Gastroesophageal sphincter (tissue), 4 donors: Measurements from ENCODE around the gene PTPRN2. TPM values are rescaled to one million over a fixed set of nuclear protein-coding genes. Genes with fewer than 3 reads are reported as not detected.

ENCODE experiments used
- ATAC-seq: fragments of 150-250 bp; one replicate; pipeline ENCODE4 v1.9.1; 2016; ENCODE audit warnings: mild to moderate bottlenecking, moderate library complexity
- H3K27ac ChIP-seq, 4 donors: fragments of 200-600 bp; sonication (generic) in 3 of 4; 1 replicate in 3 of 4; 2 replicates in 1 of 4; pipeline ENCODE4 v1.5.1; 2016 to 2019
- H3K27me3 ChIP-seq: fragments of 200-600 bp; sonication (generic); one replicate; pipeline ENCODE4 v1.5.1; 2019
- H3K36me3 ChIP-seq, 2 donors: fragments of 200-600 bp; sonication (generic); one replicate each; pipeline ENCODE4 v1.5.1; 2019; ENCODE audit warnings: control low read depth in 1 of 2
- H3K4me1 ChIP-seq, 3 donors: fragments of 200-600 bp; sonication (generic); 1 replicate in 2 of 3; 2 replicates in 1 of 3; pipeline ENCODE4 v1.5.1; 2016 to 2019; ENCODE audit warnings: control low read depth in 2 of 3
- H3K4me3 ChIP-seq, 2 donors: fragments of 200-600 bp; sonication (generic); one replicate each; pipeline ENCODE4 v1.5.1; 2019; ENCODE audit warnings: mild to moderate bottlenecking in 1 of 2, moderate library complexity in 1 of 2
- H3K9me3 ChIP-seq, 3 donors: fragments of 200-600 bp; sonication (generic); one replicate each; pipeline ENCODE4 v1.5.1; 2017 to 2019; ENCODE audit warnings: control low read depth in 2 of 3
- CTCF ChIP-seq, 4 experiments: fragments of 200-600 bp in 2 of 4; fragments of 450-650 bp in 2 of 4; sonication (generic) in 1 of 4; IDR thresholded peaks; one replicate each; pipeline ENCODE4 v1.5.1; 2017 to 2019; ENCODE audit warnings: antibody characterized with exemption in 4 of 4, mild to moderate bottlenecking in 2 of 4, moderate library complexity in 2 of 4
- EP300 ChIP-seq: sonication (generic); formaldehyde crosslinking; IDR thresholded peaks from one replicate; pipeline ENCODE4 v1.6.1; 2017; ENCODE audit warnings: antibody characterized with exemption, mild to moderate bottlenecking
- POLR2A ChIP-seq, 2 donors: fragments of 450-650 bp; IDR thresholded peaks; one replicate each; pipeline ENCODE4 v1.6.1; 2017; ENCODE audit warnings: antibody characterized with exemption in 2 of 2, mild to moderate bottlenecking in 2 of 2, moderate library complexity in 1 of 2
- POLR2AphosphoS5 ChIP-seq: sonication (generic); formaldehyde crosslinking; IDR thresholded peaks from one replicate; pipeline ENCODE4 v1.6.1; 2017; ENCODE audit warnings: antibody characterized with exemption
- WGBS, 2 donors: methylation state at CpG; one replicate each; pipeline ENCODE4 v1.1.5; 2018; ENCODE audit warnings: low coverage in 1 of 2; 5-methylcytosine and 5-hydroxymethylcytosine counted together
- total RNA-seq, 4 donors: library from RNA; depleted of rRNA; stranded (reverse); fragments of >200 nt; gene quantifications; one replicate each; pipeline ENCODE4 v1.1.0, GENCODE V29; 2016

Gene PTPRN2
- total RNA-seq, 4 donors from 2014 or later = 1.7 to 4.7 (median 3.3) TPM

GRCh38 chr7:157625973-157626742, 961.5 kb downstream of the PTPRN2 start:
- H3K4me3 ChIP-seq = no peak overlapping the region
- H3K27ac ChIP-seq = no peak overlapping the region
- ATAC-seq = no peak
- peaks cover 17% of the 10 kb centered on the region for H3K27me3 ChIP-seq
- no peaks in the 10 kb centered on the region for H3K4me1 ChIP-seq
- no peaks in the 10 kb centered on the region for H3K9me3 ChIP-seq
- TF ChIP-seq POLR2A (IDR thresholded peaks at IDR 0.05) = no peak
- no peak for TF ChIP-seq POLR2AphosphoS5
- no peak for TF ChIP-seq EP300
- TF ChIP-seq CTCF (IDR thresholded peaks at IDR 0.05) = no peak
- H3K36me3 ChIP-seq = no peaks in the 10 kb centered on the region
- WGBS, 2 donors = 73 to 76% methylated on average over 6 to 11 of the region's 11 CpGs

GRCh38 chr7:157623556-157623955, 964.1 kb downstream of the PTPRN2 start:
- no peaks in the 10 kb centered on the region for H3K36me3 ChIP-seq
- H3K9me3 ChIP-seq = no peaks in the 10 kb centered on the region
- no peak overlapping the region for H3K27ac ChIP-seq
- WGBS, 2 donors = 58 to 85% methylated on average over 7 of the region's 7 CpGs
- no peak for TF ChIP-seq EP300
- TF ChIP-seq CTCF (IDR thresholded peaks at IDR 0.05) = no peak
- TF ChIP-seq POLR2A (IDR thresholded peaks at IDR 0.05) = no peak
- no peak for TF ChIP-seq POLR2AphosphoS5
- H3K4me1 ChIP-seq = no peaks in the 10 kb centered on the region
- no peak overlapping the region for H3K4me3 ChIP-seq
- no peak for ATAC-seq
- peaks cover 9% of the 10 kb centered on the region for H3K27me3 ChIP-seq

GRCh38 chr7:157622408-157623205, 965.0 kb downstream of the PTPRN2 start:
- no peak overlapping the region for H3K4me3 ChIP-seq
- WGBS, 2 donors = 70 to 86% methylated on average over 2 to 9 of the region's 28 CpGs
- H3K36me3 ChIP-seq = no peaks in the 10 kb centered on the region
- no peak overlapping the region for H3K27ac ChIP-seq
- peaks cover 9% of the 10 kb centered on the region for H3K27me3 ChIP-seq
- H3K4me1 ChIP-seq = no peaks in the 10 kb centered on the region
- ATAC-seq = no peak
- H3K9me3 ChIP-seq = no peaks in the 10 kb centered on the region
- TF ChIP-seq POLR2A (IDR thresholded peaks at IDR 0.05) (no peak), POLR2AphosphoS5 (no peak), CTCF (IDR thresholded peaks at IDR 0.05) (no peak), EP300 (no peak)

GRCh38 chr7:157622000-157622399, 965.6 kb downstream of the PTPRN2 start:
- H3K4me1 ChIP-seq = no peaks in the 10 kb centered on the region
- no peaks in the 10 kb centered on the region for H3K36me3 ChIP-seq
- no peak overlapping the region for H3K4me3 ChIP-seq
- no peak for ATAC-seq
- H3K27ac ChIP-seq = no peak overlapping the region
- H3K9me3 ChIP-seq = no peaks in the 10 kb centered on the region
- TF ChIP-seq CTCF (IDR thresholded peaks at IDR 0.05) = no peak
- no peak for TF ChIP-seq POLR2AphosphoS5
- no peak for TF ChIP-seq EP300
- no peak for TF ChIP-seq POLR2A (IDR thresholded peaks at IDR 0.05)
- H3K27me3 ChIP-seq = peaks cover 9% of the 10 kb centered on the region
- WGBS, 2 donors = 87 to 92% methylated on average over 2 to 8 of the region's 11 CpGs
